ENCODE results near the gene OR10A6. TPM values are rescaled to one million over a fixed set of nuclear protein-coding genes. Genes with fewer than 3 reads are reported as not detected.

Gene OR10A6
- total and polyA plus RNA-seq, 12 donors, result not detected

- ATAC-seq (no peak), DNase-seq (no peak)
- Histone ChIP-seq H3K9me3 (peaks cover 0 to 7% (median 0%) of the 10 kb centered on the region in 11 donors), H3K27me3 (peaks cover 0 to 5% (median 0%) of the 10 kb centered on the region in 7 donors), H3K27ac (no peak overlapping the region), H3K4me3 (no peak overlapping the region), H3K4me1 (no peaks in the 10 kb centered on the region), H3K36me3 (no peaks in the 10 kb centered on the region)
- intact Hi-C loops (cut with DNase I), result loop anchor here in 5 of 10 donors (10.0 kb wide), 3 partner anchors 85 to 205 kb away; partner anchors contain the start of gene EIF3F (in 1 of the 5)
- TF ChIP-seq, protein P1, sequence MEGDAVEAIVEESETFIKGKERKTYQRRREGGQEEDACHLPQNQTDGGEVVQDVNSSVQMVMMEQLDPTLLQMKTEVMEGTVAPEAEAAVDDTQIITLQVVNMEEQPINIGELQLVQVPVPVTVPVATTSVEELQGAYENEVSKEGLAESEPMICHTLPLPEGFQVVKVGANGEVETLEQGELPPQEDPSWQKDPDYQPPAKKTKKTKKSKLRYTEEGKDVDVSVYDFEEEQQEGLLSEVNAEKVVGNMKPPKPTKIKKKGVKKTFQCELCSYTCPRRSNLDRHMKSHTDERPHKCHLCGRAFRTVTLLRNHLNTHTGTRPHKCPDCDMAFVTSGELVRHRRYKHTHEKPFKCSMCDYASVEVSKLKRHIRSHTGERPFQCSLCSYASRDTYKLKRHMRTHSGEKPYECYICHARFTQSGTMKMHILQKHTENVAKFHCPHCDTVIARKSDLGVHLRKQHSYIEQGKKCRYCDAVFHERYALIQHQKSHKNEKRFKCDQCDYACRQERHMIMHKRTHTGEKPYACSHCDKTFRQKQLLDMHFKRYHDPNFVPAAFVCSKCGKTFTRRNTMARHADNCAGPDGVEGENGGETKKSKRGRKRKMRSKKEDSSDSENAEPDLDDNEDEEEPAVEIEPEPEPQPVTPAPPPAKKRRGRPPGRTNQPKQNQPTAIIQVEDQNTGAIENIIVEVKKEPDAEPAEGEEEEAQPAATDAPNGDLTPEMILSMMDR (IDR thresholded peaks at IDR 0.05), result no peak
- 59 to 61% methylated on average over 4 of the region's 4 CpGs for WGBS, 2 donors
Measured at GRCh38 chr11:7899418-7899817, 31.6 kb downstream of the OR10A6 start.

GRCh38 chr11:7898666-7899283, 32.3 kb downstream of the OR10A6 start:
- Histone ChIP-seq H3K27me3 (peaks cover 0 to 5% (median 0%) of the 10 kb centered on the region in 7 donors), H3K9me3 (peaks cover 0 to 7% (median 0%) of the 10 kb centered on the region in 11 donors), H3K27ac (no peak overlapping the region), H3K4me3 (no peak overlapping the region), H3K4me1 (no peaks in the 10 kb centered on the region), H3K36me3 (no peaks in the 10 kb centered on the region)
- intact Hi-C loops (cut with DNase I), result loop anchor here in 5 of 10 donors (10.0 kb wide), 3 partner anchors 86 to 206 kb away; partner anchors contain the start of gene EIF3F (in 1 of the 5)
- no peak for ATAC-seq
- TF ChIP-seq, protein P1 (IDR thresholded peaks at IDR 0.05), result no peak
- WGBS, 2 donors, result 49 to 62% methylated on average over 5 of the region's 5 CpGs
- no peak for DNase-seq

DNA sequence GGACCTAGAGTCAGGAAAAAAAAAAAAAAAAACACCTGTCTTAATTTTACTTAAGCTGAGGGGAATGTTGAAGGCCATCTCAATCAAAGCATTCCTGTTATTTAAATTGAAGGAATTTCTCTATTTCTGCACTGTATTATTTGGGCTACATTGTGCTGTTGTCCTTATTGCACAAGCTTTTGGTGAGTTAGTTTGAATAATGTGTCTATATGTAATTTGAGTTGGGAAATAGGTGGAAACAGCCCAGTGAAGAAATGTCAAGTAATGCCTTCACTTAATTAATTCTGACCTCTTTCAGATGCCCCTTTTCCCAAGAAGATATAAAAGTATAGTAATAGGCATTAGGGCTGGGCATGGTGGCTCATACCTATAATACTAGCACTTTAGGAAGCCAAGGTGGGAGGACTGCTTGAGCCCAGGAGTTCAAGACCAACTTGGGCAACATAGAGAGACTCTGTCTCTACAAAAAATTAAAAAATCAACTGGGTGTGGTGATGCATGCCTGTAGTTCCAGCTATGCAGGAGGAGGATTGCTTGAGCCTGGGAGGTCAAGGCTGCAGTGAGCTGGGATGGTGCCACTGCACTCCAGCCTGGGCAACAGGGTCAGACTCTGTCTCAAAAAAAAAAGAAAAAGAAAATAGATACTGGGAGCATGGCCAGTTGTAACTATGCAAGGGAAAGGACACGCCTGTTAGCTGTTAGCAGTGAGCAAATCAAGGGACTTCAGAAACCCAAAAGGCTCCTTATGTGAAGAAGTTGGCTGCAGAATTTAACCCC, 34.9 kb downstream of the OR10A6 start:
- intact Hi-C loops (cut with DNase I), result loop anchor here in 5 of 10 donors (10.0 kb wide), 3 partner anchors 89 to 209 kb away; partner anchors contain the start of gene EIF3F (in 1 of the 5)
- peaks cover 0 to 11% (median 0%) of the 10 kb centered on the region in 9 donors for H3K4me1 ChIP-seq
- peaks cover 0 to 7% (median 0%) of the 10 kb centered on the region in 11 donors for H3K9me3 ChIP-seq
- no peak for ATAC-seq
- TF ChIP-seq, protein P1 (IDR thresholded peaks at IDR 0.05), result no peak
- H3K27me3 ChIP-seq, result no peaks in the 10 kb centered on the region
- no peaks in the 10 kb centered on the region for H3K36me3 ChIP-seq
- no peak for DNase-seq
- WGBS, 2 donors, result 36 to 44% methylated on average over 1 of the region's 1 CpG
- no peak overlapping the region for H3K27ac ChIP-seq
- no peak overlapping the region for H3K4me3 ChIP-seq

GRCh38 chr11:7894251-7894650, 36.8 kb downstream of the OR10A6 start:
- Histone ChIP-seq H3K4me3 (no peak overlapping the region), H3K36me3 (no peaks in the 10 kb centered on the region), H3K27me3 (peaks cover 0 to 8% (median 0%) of the 10 kb centered on the region in 7 donors), H3K27ac (no peak overlapping the region), H3K4me1 (peaks cover 0 to 21% (median 0%) of the 10 kb centered on the region in 9 donors), H3K9me3 (peaks cover 0 to 5% (median 0%) of the 10 kb centered on the region in 11 donors)
- TF ChIP-seq, protein P1 (IDR thresholded peaks at IDR 0.05), result no peak
- DNase-seq (no peak), ATAC-seq (no peak)
- intact Hi-C loops (cut with DNase I), result loop anchor here (5.0 to 10.0 kb wide), 6 partner anchors 88 to 211 kb away; partner anchors contain the start of gene EIF3F (in 4 of the 10)
- WGBS, 2 donors, result 62 to 66% methylated on average over 3 of the region's 3 CpGs

Measured in heart right ventricle (tissue), 16 donors.